Smooth muscle cell (in vitro differentiated cells): ENCODE data around the gene SAT1. TPM values are rescaled to one million over a fixed set of nuclear protein-coding genes. Genes with fewer than 3 reads are reported as not detected.

Experiments used
- DNase-seq: peaks from one replicate; lab custom pipeline; 2025; ENCODE audit not compliant: unreplicated experiment; lab: John Stamatoyannopoulos, UW
- H2AFZ ChIP-seq: fragments of 200-600 bp; sonication (generic); 2 replicates; pipeline ENCODE4 v1.6.0; 2016; ENCODE audit warnings: antibody characterized with exemption, low read depth, mild to moderate bottlenecking
- H3F3A ChIP-seq: fragments of 200-600 bp; sonication (generic); 2 replicates; pipeline ENCODE4 v1.6.0; 2017; ENCODE audit warnings: antibody characterized with exemption, low read depth
- H3K27ac ChIP-seq: fragments of 200-600 bp; sonication (generic); 2 replicates; pipeline ENCODE4 v1.5.1; 2016; ENCODE audit warnings: low read depth, mild to moderate bottlenecking
- H3K27me3 ChIP-seq: fragments of 200-600 bp; sonication (generic); 2 replicates; pipeline ENCODE4 v1.6.1; 2016; ENCODE audit warnings: low read depth, mild to moderate bottlenecking
- H3K36me3 ChIP-seq: fragments of 200-600 bp; sonication (generic); 2 replicates; pipeline ENCODE4 v1.5.1; 2016; ENCODE audit warnings: low read depth
- H3K4me1 ChIP-seq: fragments of 200-600 bp; sonication (generic); 2 replicates; pipeline ENCODE4 v1.5.1; 2016; ENCODE audit warnings: low read depth
- H3K4me2 ChIP-seq: fragments of 200-600 bp; sonication (generic); 2 replicates; pipeline ENCODE4 v1.6.0; 2016; ENCODE audit warnings: mild to moderate bottlenecking
- H3K4me3 ChIP-seq: fragments of 200-600 bp; sonication (generic); 2 replicates; pipeline ENCODE4 v1.5.1; 2016; ENCODE audit warnings: mild to moderate bottlenecking
- H3K79me2 ChIP-seq: fragments of 200-600 bp; sonication (generic); 2 replicates; pipeline ENCODE4 v1.6.0; 2016; ENCODE audit warnings: low read depth, mild to moderate bottlenecking
- H3K9ac ChIP-seq: fragments of 200-600 bp; sonication (generic); 2 replicates; pipeline ENCODE4 v1.6.0; 2016; ENCODE audit warnings: low read depth
- H3K9me3 ChIP-seq: fragments of 200-600 bp; sonication (generic); replicated peaks from 2 replicates; pipeline ENCODE4 v1.5.1; 2016; ENCODE audit warnings: low read depth
- H4K20me1 ChIP-seq: fragments of 200-600 bp; sonication (generic); 2 replicates; pipeline ENCODE4 v1.6.0; 2016; ENCODE audit warnings: low read depth
- WGBS: methylation state at CpG from one replicate; pipeline ENCODE4 v1.1.7; 2016; ENCODE audit warnings: low lambda C conversion rate; 5-methylcytosine and 5-hydroxymethylcytosine counted together
- polyA plus RNA-seq: library from polyadenylated mRNA; unstranded; fragments of >200 nt; fragmentation: Nextera tagmentation; extraction: Ambion mirVana; gene quantifications from 2 replicates; pipeline ENCODE4 v1.2.1, GENCODE V29; 2016
- small RNA-seq: library from RNA; depleted of rRNA; stranded (forward); fragments of <200 nt; gene quantifications from one replicate; pipeline ENCODE3, GENCODE V24; 2014
- total RNA-seq: library from RNA; depleted of rRNA; stranded (reverse); fragments of >200 nt; gene quantifications from 2 replicates; pipeline ENCODE4 v1.2.3, GENCODE V29; 2014
- TF ChIP-seq, protein P1 (sequence below): fragments of 200-600 bp; sonication (generic); IDR thresholded peaks from 2 replicates; pipeline ENCODE4 v1.5.1; 2017; ENCODE audit warnings: borderline replicate concordance, mild to moderate bottlenecking, antibody characterized with exemption; ENCODE audit not compliant: insufficient read depth, poor library complexity, severe bottlenecking

Gene SAT1
- total and polyA plus RNA-seq, 2 experiments from 2014 or later = 399 to 777 TPM

DNA sequence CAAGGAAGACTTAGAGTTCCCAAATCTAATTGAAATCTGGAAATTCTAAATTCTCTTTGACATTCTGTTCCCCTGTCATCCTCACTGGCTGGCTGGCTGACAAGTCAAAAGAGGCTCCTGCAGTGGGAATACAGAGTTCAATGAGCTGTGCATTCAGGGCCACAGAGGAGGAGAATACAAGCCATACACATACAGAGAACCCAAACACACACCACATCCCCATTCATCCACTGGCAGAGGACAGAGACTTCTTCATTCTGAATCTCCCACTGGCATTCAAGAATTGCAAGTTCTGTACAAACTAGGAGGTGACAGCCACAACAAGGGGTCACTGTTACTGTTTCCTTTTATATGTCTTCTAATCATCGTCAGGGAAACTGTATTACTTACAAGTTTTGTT, 49.7 kb downstream of the SAT1 start:
- Histone ChIP-seq H3K9ac (no peak overlapping the region), H3F3A (no peaks in the 10 kb centered on the region), H4K20me1 (no peaks in the 10 kb centered on the region), H3K4me2 (no peak overlapping the region), H3K4me1 (no peaks in the 10 kb centered on the region), H3K4me3 (no peak overlapping the region), H3K27me3 (no peaks in the 10 kb centered on the region), H2AFZ (no peak overlapping the region), H3K9me3 (no peaks in the 10 kb centered on the region), H3K36me3 (no peaks in the 10 kb centered on the region), H3K27ac (no peak overlapping the region), H3K79me2 (no peaks in the 10 kb centered on the region)
- TF ChIP-seq, protein P1, sequence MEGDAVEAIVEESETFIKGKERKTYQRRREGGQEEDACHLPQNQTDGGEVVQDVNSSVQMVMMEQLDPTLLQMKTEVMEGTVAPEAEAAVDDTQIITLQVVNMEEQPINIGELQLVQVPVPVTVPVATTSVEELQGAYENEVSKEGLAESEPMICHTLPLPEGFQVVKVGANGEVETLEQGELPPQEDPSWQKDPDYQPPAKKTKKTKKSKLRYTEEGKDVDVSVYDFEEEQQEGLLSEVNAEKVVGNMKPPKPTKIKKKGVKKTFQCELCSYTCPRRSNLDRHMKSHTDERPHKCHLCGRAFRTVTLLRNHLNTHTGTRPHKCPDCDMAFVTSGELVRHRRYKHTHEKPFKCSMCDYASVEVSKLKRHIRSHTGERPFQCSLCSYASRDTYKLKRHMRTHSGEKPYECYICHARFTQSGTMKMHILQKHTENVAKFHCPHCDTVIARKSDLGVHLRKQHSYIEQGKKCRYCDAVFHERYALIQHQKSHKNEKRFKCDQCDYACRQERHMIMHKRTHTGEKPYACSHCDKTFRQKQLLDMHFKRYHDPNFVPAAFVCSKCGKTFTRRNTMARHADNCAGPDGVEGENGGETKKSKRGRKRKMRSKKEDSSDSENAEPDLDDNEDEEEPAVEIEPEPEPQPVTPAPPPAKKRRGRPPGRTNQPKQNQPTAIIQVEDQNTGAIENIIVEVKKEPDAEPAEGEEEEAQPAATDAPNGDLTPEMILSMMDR = no peak
- 100% methylated on average over 1 of the region's 1 CpG for WGBS
- no peak for DNase-seq

Small RNAs within 50 kb of the gene (small RNA-seq; reads per million reads assigned to genes)
- not detected for gene RF00019

Other genes with a start within 250 kb of the SAT1 start
- 768 and 853 TPM in 2 replicates for gene PRDX4, start 115.7 kb upstream of the SAT1 start, total RNA-seq
- gene PRDX4, start 115.7 kb upstream of the SAT1 start, polyA plus RNA-seq = 731 and 868 TPM in 2 replicates
- 60.8 and 73.2 TPM in 2 replicates for gene ACOT9, start 39.9 kb upstream of the SAT1 start, total RNA-seq
- 55.4 and 57.4 TPM in 2 replicates for gene ACOT9, start 39.9 kb upstream of the SAT1 start, polyA plus RNA-seq
- 38.5 and 38.7 TPM in 2 replicates for gene APOO, start 124.8 kb downstream of the SAT1 start, total RNA-seq
- 54.0 and 54.3 TPM in 2 replicates for gene APOO, start 124.8 kb downstream of the SAT1 start, polyA plus RNA-seq
- not detected in 2 replicates for gene CXorf58, start 124.8 kb downstream of the SAT1 start, total RNA-seq
- 0.45 TPM in 1 of 2 replicates, not detected in the other for gene CXorf58, start 124.8 kb downstream of the SAT1 start, polyA plus RNA-seq
- gene KLHL15, start 244.0 kb downstream of the SAT1 start, total RNA-seq = 53.3 and 70.4 TPM in 2 replicates
- 14.0 and 16.8 TPM in 2 replicates for gene KLHL15, start 244.0 kb downstream of the SAT1 start, polyA plus RNA-seq